ENCODE data around the gene ESX1.

- no peak for TF ChIP-seq ZNF384 (IDR thresholded peaks at IDR 0.05)
- TF ChIP-seq SP1 (IDR thresholded peaks at IDR 0.05), result no peak
- no peak for TF ChIP-seq PKNOX1 (IDR thresholded peaks at IDR 0.05)
- TF ChIP-seq BHLHE40 (IDR thresholded peaks at IDR 0.05; ENCODE audit: borderline replicate concordance), result no peak
- TF ChIP-seq ELF4 (IDR thresholded peaks at IDR 0.05), result no peak
- TF ChIP-seq ARNT (IDR thresholded peaks at IDR 0.05), result no peak
- TF ChIP-seq L3MBTL2 (conservative IDR thresholded peaks at IDR 0.05), result no peak
- TF ChIP-seq FOXA1 (IDR thresholded peaks at IDR 0.05), result no peak
Measured at GRCh38 chrX:104270916-104271512, 16.3 kb upstream of the ESX1 start.
